HG03432 (cell line): ENCODE measurements around the gene CCDC182.

ENCODE experiments used
- ATAC-seq: cut with Tn5 transposase; IDR thresholded peaks from one replicate; pipeline ENCODE4 v1.9.1; 2021; ENCODE audit warnings: mild to moderate bottlenecking, moderate library complexity; ENCODE audit not compliant: unreplicated experiment

Gene CCDC182

DNA sequence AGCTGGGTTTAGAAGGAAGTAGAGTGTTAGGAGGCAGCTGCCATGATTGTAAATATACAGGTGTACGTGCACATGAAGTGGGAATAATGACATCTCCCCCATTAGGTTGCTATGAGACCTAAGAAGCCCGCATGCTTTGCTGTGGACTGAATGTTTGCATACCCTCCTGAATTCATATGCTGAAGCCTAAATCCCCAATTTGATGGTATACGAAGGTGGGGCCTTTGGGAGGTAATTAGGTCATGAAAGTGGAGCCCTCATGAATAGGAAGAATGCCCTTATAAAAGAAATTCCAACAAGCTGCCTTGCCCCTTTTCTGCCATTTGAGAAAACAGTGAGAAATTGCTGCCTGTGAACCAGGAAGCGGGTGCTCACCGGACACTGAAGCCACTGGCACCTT lies 44.0 kb downstream of the CCDC182 start:
- ATAC-seq: no peak

DNA sequence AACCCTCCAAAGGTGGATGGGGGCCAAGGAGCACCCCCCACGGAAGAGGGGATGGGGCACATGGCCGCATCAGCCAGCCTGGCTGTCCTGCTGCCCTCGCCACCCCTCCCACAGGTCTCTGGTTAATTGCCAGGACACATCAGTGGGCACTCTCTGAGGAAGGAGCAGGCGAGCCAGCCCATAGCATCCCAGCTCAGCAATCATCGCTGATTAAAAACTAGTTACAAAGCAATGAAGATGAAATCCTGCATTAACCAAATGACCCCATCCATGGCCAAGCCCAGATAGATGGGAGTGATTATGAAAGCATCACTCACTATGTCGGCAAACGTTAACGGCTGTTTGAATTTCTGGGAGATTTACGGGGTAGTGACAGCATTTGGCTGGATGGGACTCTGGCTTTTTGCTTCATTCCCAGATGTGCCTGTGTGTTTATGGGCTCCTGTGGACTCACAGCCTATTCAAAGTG lies 45.3 kb downstream of the CCDC182 start:
- no peak for ATAC-seq

- no peak for ATAC-seq
These were observed 47.0 kb downstream of the CCDC182 start for GRCh38 chr17:57697891-57698711.

DNA sequence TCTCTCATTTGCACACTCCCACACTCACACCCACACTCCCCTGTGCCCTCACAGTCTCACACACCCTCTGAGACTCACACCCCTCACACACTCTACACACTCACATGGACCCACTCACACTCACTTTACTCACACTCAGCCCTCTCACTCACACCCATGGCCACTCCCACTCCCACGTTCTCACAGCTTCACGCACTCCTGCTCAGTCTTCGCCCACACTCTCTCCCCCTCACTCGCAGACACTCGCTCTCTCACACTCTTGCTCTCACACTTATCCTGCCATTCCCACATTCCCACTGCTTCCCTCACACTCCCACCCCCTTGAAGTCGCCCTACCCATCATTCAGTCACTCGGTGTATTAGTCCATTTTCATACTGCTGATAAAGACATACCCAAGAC lies 47.9 kb downstream of the CCDC182 start:
- no peak for ATAC-seq

GRCh38 chr17:57696050-57696449 lies 49.0 kb downstream of the CCDC182 start:
- ATAC-seq: no peak
